GM23338 (cell line): ENCODE results near the gene SMIM28. TPM values are rescaled to one million over a fixed set of nuclear protein-coding genes. Genes with fewer than 3 reads are reported as not detected.

Source experiments
- ATAC-seq: fragments of 200-7000 bp; cut with Tn5 transposase; 3 replicates; pipeline ENCODE4 v1.9.1; 2020
- DNase-seq: peaks from one replicate; pipeline ENCODE4 v3.0.0-alpha.2; 2015; ENCODE audit warnings: low spot score
- H2AFZ ChIP-seq: fragments of 200-600 bp; sonication (generic); 2 replicates; pipeline ENCODE4 v1.8.0; 2016; ENCODE audit warnings: antibody characterized with exemption, mild to moderate bottlenecking, moderate library complexity
- H3F3A ChIP-seq: fragments of 200-600 bp; sonication (generic); replicated peaks from 2 replicates; pipeline ENCODE4 v1.8.0; 2017; ENCODE audit warnings: antibody characterized with exemption, mixed run types, low read depth
- H3K27ac ChIP-seq: fragments of 200-600 bp; sonication (generic); 2 replicates; pipeline ENCODE4 v1.6.1; 2016; ENCODE audit warnings: low read depth
- H3K27me3 ChIP-seq: fragments of 200-600 bp; sonication (generic); 2 replicates; pipeline ENCODE4 v1.8.0; 2016; ENCODE audit warnings: mild to moderate bottlenecking, mixed run types, moderate library complexity; ENCODE audit not compliant: insufficient read depth
- H3K36me3 ChIP-seq: fragments of 200-600 bp; sonication (generic); 2 replicates; pipeline ENCODE4 v1.8.0; 2016; ENCODE audit warnings: mild to moderate bottlenecking; ENCODE audit not compliant: insufficient read depth
- H3K4me1 ChIP-seq: fragments of 200-600 bp; sonication (generic); 2 replicates; pipeline ENCODE4 v1.8.0; 2016; ENCODE audit warnings: mild to moderate bottlenecking, moderate library complexity; ENCODE audit not compliant: insufficient read depth
- H3K4me2 ChIP-seq: fragments of 200-600 bp; sonication (generic); 2 replicates; pipeline ENCODE4 v1.7.1; 2017; ENCODE audit warnings: mixed run types
- H3K4me3 ChIP-seq: fragments of 200-600 bp; sonication (generic); 2 replicates; pipeline ENCODE4 v1.6.1; 2016; ENCODE audit warnings: mixed run types
- H3K79me2 ChIP-seq: fragments of 200-600 bp; sonication (generic); replicated peaks from 2 replicates; pipeline ENCODE4 v1.8.0; 2017; ENCODE audit warnings: mild to moderate bottlenecking; ENCODE audit not compliant: insufficient read depth
- H3K9me2 ChIP-seq: fragments of 200-600 bp; sonication (generic); 2 replicates; pipeline ENCODE4 v1.8.0; 2017; ENCODE audit not compliant: insufficient read depth
- H4K20me1 ChIP-seq: fragments of 200-600 bp; sonication (generic); replicated peaks from 2 replicates; pipeline ENCODE4 v1.8.0; 2017; ENCODE audit warnings: mild to moderate bottlenecking; ENCODE audit not compliant: insufficient read depth
- H3K27ac Mint-ChIP-seq: 2 replicates; pipeline ENCODE4 v1.8.0; 2020; ENCODE audit warnings: inconsistent platforms, mild to moderate bottlenecking, moderate library complexity, mixed read lengths
- H3K27me3 Mint-ChIP-seq: 3 replicates; pipeline ENCODE4 v1.8.0; 2022; ENCODE audit warnings: low read depth, mild to moderate bottlenecking, moderate library complexity, mixed read lengths, inconsistent platforms; ENCODE audit not compliant: insufficient read depth, poor library complexity
- H3K36me3 Mint-ChIP-seq: 3 replicates; pipeline ENCODE4 v1.8.0; 2021; ENCODE audit warnings: low read depth, mild to moderate bottlenecking, inconsistent platforms, moderate library complexity, mixed read lengths
- H3K4me1 Mint-ChIP-seq: 3 replicates; pipeline ENCODE4 v1.8.0; 2020; ENCODE audit warnings: mild to moderate bottlenecking, inconsistent platforms, mixed read lengths
- H3K4me3 Mint-ChIP-seq: 3 replicates; pipeline ENCODE4 v1.8.0; 2021; ENCODE audit warnings: moderate library complexity, mild to moderate bottlenecking, inconsistent platforms, mixed read lengths
- H3K9me3 Mint-ChIP-seq: 3 replicates; pipeline ENCODE4 v1.8.0; 2020; ENCODE audit warnings: moderate library complexity, mild to moderate bottlenecking, inconsistent platforms, mixed read lengths
- CREB1 ChIP-seq: fragments of 250-450 bp; sonication (Bioruptor Pico); IDR thresholded peaks from 2 replicates; pipeline ENCODE4 v1.5.0; 2020; ENCODE audit warnings: low read depth, mild to moderate bottlenecking, moderate library complexity
- EZH2 ChIP-seq: fragments of 200-600 bp; sonication (generic); IDR thresholded peaks from one replicate; pipeline ENCODE4 v1.8.0; 2017; ENCODE audit warnings: antibody characterized with exemption, mild to moderate bottlenecking, low read depth; ENCODE audit not compliant: unreplicated experiment
- EZH2phosphoT487 ChIP-seq: fragments of 200-600 bp; sonication (generic); IDR thresholded peaks from one replicate; pipeline ENCODE4 v1.8.1; 2018; ENCODE audit warnings: antibody characterized with exemption; ENCODE audit not compliant: unreplicated experiment
- JUNB ChIP-seq: IDR thresholded peaks from one replicate; pipeline ENCODE4 v1.6.1; 2016; ENCODE audit warnings: antibody characterized with exemption; ENCODE audit not compliant: unreplicated experiment
- NANOG ChIP-seq: IDR thresholded peaks from 2 replicates; pipeline ENCODE4 v1.6.1; 2016; ENCODE audit warnings: antibody characterized with exemption, borderline replicate concordance
- POLR2AphosphoS5 ChIP-seq: IDR thresholded peaks from 2 replicates; pipeline ENCODE4 v1.6.1; 2016; ENCODE audit warnings: antibody characterized with exemption, low read depth
- STAT1 ChIP-seq: IDR thresholded peaks from one replicate; pipeline ENCODE4 v1.6.1; 2016; ENCODE audit warnings: antibody characterized with exemption; ENCODE audit not compliant: unreplicated experiment
- ZNF114 ChIP-seq: fragments of 250-450 bp; sonication (Bioruptor Pico); IDR thresholded peaks from 2 replicates; pipeline ENCODE4 v1.5.0; 2020; ENCODE audit warnings: mild to moderate bottlenecking, moderate library complexity
- polyA plus RNA-seq: library from polyadenylated mRNA; unstranded; fragments of >200 nt; fragmentation: Nextera tagmentation; extraction: Ambion mirVana; gene quantifications from 2 replicates; pipeline ENCODE4 v1.2.1, GENCODE V29; 2016
- total RNA-seq: library from RNA; depleted of rRNA; stranded (reverse); fragments of >200 nt; shearing (Covaris generic); gene quantifications from 2 replicates; pipeline ENCODE4 v1.2.3, GENCODE V29; 2014
- TF ChIP-seq, protein P1 (sequence below): IDR thresholded peaks from one replicate; pipeline ENCODE4 v1.6.1; 2018; ENCODE audit warnings: antibody characterized with exemption; ENCODE audit not compliant: unreplicated experiment
- TF ChIP-seq, protein P2 (sequence below): fragments of 250-450 bp; sonication (Bioruptor Pico); IDR thresholded peaks from 2 replicates; pipeline ENCODE4 v1.5.0; 2020; ENCODE audit warnings: mild to moderate bottlenecking, moderate library complexity
- TF ChIP-seq, protein P3 (sequence below): IDR thresholded peaks from 2 replicates; pipeline ENCODE4 v1.6.1; 2016; ENCODE audit warnings: antibody characterized with exemption

Gene SMIM28
- total and polyA plus RNA-seq, 2 experiments from 2014 or later: not detected

- TF ChIP-seq, protein P1, sequence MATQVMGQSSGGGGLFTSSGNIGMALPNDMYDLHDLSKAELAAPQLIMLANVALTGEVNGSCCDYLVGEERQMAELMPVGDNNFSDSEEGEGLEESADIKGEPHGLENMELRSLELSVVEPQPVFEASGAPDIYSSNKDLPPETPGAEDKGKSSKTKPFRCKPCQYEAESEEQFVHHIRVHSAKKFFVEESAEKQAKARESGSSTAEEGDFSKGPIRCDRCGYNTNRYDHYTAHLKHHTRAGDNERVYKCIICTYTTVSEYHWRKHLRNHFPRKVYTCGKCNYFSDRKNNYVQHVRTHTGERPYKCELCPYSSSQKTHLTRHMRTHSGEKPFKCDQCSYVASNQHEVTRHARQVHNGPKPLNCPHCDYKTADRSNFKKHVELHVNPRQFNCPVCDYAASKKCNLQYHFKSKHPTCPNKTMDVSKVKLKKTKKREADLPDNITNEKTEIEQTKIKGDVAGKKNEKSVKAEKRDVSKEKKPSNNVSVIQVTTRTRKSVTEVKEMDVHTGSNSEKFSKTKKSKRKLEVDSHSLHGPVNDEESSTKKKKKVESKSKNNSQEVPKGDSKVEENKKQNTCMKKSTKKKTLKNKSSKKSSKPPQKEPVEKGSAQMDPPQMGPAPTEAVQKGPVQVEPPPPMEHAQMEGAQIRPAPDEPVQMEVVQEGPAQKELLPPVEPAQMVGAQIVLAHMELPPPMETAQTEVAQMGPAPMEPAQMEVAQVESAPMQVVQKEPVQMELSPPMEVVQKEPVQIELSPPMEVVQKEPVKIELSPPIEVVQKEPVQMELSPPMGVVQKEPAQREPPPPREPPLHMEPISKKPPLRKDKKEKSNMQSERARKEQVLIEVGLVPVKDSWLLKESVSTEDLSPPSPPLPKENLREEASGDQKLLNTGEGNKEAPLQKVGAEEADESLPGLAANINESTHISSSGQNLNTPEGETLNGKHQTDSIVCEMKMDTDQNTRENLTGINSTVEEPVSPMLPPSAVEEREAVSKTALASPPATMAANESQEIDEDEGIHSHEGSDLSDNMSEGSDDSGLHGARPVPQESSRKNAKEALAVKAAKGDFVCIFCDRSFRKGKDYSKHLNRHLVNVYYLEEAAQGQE: no peak
- TF ChIP-seq NANOG (no peak), POLR2AphosphoS5 (no peak), STAT1 (no peak), ZNF114 (no peak)
- TF ChIP-seq, protein P2, sequence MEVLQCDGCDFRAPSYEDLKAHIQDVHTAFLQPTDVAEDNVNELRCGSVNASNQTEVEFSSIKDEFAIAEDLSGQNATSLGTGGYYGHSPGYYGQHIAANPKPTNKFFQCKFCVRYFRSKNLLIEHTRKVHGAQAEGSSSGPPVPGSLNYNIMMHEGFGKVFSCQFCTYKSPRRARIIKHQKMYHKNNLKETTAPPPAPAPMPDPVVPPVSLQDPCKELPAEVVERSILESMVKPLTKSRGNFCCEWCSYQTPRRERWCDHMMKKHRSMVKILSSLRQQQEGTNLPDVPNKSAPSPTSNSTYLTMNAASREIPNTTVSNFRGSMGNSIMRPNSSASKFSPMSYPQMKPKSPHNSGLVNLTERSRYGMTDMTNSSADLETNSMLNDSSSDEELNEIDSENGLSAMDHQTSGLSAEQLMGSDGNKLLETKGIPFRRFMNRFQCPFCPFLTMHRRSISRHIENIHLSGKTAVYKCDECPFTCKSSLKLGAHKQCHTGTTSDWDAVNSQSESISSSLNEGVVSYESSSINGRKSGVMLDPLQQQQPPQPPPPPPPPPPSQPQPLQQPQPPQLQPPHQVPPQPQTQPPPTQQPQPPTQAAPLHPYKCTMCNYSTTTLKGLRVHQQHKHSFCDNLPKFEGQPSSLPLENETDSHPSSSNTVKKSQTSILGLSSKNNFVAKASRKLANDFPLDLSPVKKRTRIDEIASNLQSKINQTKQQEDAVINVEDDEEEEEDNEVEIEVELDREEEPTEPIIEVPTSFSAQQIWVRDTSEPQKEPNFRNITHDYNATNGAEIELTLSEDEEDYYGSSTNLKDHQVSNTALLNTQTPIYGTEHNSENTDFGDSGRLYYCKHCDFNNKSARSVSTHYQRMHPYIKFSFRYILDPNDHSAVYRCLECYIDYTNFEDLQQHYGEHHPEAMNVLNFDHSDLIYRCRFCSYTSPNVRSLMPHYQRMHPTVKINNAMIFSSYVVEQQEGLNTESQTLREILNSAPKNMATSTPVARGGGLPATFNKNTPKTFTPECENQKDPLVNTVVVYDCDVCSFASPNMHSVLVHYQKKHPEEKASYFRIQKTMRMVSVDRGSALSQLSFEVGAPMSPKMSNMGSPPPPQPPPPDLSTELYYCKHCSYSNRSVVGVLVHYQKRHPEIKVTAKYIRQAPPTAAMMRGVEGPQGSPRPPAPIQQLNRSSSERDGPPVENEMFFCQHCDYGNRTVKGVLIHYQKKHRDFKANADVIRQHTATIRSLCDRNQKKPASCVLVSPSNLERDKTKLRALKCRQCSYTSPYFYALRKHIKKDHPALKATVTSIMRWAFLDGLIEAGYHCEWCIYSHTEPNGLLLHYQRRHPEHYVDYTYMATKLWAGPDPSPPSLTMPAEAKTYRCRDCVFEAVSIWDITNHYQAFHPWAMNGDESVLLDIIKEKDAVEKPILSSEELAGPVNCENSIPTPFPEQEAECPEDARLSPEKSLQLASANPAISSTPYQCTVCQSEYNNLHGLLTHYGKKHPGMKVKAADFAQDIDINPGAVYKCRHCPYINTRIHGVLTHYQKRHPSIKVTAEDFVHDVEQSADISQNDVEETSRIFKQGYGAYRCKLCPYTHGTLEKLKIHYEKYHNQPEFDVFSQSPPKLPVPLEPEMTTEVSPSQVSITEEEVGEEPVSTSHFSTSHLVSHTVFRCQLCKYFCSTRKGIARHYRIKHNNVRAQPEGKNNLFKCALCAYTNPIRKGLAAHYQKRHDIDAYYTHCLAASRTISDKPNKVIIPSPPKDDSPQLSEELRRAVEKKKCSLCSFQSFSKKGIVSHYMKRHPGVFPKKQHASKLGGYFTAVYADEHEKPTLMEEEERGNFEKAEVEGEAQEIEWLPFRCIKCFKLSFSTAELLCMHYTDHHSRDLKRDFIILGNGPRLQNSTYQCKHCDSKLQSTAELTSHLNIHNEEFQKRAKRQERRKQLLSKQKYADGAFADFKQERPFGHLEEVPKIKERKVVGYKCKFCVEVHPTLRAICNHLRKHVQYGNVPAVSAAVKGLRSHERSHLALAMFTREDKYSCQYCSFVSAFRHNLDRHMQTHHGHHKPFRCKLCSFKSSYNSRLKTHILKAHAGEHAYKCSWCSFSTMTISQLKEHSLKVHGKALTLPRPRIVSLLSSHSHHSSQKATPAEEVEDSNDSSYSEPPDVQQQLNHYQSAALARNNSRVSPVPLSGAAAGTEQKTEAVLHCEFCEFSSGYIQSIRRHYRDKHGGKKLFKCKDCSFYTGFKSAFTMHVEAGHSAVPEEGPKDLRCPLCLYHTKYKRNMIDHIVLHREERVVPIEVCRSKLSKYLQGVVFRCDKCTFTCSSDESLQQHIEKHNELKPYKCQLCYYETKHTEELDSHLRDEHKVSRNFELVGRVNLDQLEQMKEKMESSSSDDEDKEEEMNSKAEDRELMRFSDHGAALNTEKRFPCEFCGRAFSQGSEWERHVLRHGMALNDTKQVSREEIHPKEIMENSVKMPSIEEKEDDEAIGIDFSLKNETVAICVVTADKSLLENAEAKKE: no peak
These were observed 42.1 kb downstream of the SMIM28 start (continued) for GRCh38 chr6:138419766-138420165.

DNA sequence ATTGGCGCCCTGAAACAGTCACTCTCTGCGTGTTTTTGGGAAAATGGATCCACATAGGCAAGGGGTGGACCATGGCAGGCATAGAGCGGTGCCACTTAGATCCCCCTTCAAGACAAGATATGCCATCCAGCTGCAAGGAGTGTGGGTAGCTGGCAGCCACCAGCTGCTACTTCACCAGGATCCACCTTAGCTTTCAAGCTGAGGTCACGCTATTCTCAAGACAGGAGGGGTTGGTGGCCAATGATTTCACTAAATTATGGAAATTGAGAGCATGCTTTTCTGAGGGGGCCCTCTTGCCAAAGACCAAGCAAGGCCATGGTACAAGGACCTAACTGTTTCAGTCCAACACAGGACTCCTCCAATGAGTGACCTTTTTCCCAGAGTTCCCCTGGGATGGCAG is 42.7 kb downstream of the SMIM28 start:
- Histone ChIP-seq H4K20me1 (no peaks in the 10 kb centered on the region; the same call in 1 of the 2 replicates), H3K9me2 (no peaks in the 10 kb centered on the region), H3K27ac (no peak overlapping the region), H3K4me2 (no peak overlapping the region), H3K36me3 (no peaks in the 10 kb centered on the region; the same call in 1 of the 2 replicates), H3K27me3 (no peaks in the 10 kb centered on the region), H3K4me1 (no peaks in the 10 kb centered on the region), H3K79me2 (no peaks in the 10 kb centered on the region), H3F3A (no peaks in the 10 kb centered on the region), H2AFZ (no peak overlapping the region), H3K4me3 (no peak overlapping the region)
- Mint-ChIP-seq H3K27ac (no peak overlapping the region), H3K9me3 (no peaks in the 10 kb centered on the region), H3K4me1 (no peaks in the 10 kb centered on the region), H3K27me3 (peaks cover 10% of the 10 kb centered on the region), H3K36me3 (peaks cover 41% of the 10 kb centered on the region), H3K4me3 (no peak overlapping the region)
- DNase-seq (no peak), ATAC-seq (no peak)
- TF ChIP-seq JUNB (no peak), EZH2phosphoT487 (no peak), STAT1 (no peak), CREB1 (no peak), NANOG (no peak), EZH2 (no peak)
- TF ChIP-seq, protein P1: no peak
- TF ChIP-seq, protein P3, sequence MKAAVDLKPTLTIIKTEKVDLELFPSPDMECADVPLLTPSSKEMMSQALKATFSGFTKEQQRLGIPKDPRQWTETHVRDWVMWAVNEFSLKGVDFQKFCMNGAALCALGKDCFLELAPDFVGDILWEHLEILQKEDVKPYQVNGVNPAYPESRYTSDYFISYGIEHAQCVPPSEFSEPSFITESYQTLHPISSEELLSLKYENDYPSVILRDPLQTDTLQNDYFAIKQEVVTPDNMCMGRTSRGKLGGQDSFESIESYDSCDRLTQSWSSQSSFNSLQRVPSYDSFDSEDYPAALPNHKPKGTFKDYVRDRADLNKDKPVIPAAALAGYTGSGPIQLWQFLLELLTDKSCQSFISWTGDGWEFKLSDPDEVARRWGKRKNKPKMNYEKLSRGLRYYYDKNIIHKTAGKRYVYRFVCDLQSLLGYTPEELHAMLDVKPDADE: no peak
